Measurements from ENCODE around the gene BAG1.

DNA sequence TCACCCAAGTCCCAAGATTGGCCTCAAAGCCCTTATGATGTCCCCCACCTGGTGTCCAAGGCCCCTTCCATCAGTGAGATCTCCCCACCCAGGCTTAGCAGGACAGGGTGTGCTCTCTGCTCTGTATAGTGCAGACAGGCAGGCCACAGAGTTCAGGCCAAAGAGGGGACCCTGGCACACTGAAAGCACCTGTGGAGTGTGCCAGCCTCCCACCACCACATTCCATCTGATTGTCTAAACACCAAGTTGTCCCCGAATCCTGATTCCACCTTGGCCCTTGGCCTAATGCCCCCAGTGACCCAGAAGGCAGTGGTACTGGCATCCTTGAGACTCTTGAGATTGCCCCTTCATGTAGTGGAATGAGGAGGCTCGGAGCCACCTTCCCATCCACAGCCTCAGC is 19.2 kb downstream of the BAG1 start:
- TF ChIP-seq, protein P1, sequence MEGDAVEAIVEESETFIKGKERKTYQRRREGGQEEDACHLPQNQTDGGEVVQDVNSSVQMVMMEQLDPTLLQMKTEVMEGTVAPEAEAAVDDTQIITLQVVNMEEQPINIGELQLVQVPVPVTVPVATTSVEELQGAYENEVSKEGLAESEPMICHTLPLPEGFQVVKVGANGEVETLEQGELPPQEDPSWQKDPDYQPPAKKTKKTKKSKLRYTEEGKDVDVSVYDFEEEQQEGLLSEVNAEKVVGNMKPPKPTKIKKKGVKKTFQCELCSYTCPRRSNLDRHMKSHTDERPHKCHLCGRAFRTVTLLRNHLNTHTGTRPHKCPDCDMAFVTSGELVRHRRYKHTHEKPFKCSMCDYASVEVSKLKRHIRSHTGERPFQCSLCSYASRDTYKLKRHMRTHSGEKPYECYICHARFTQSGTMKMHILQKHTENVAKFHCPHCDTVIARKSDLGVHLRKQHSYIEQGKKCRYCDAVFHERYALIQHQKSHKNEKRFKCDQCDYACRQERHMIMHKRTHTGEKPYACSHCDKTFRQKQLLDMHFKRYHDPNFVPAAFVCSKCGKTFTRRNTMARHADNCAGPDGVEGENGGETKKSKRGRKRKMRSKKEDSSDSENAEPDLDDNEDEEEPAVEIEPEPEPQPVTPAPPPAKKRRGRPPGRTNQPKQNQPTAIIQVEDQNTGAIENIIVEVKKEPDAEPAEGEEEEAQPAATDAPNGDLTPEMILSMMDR (conservative IDR thresholded peaks at IDR 0.05; ENCODE audit: low read depth, low read length), result no peak
- TF ChIP-seq EZH2 (IDR thresholded peaks at IDR 0.05; ENCODE audit: low read length, unreplicated experiment) (no peak), EZH2phosphoT487 (IDR thresholded peaks at IDR 0.05; ENCODE audit: borderline replicate concordance, low read length) (no peak)
